HEK293T (cell line): Measurements from ENCODE around the gene SUGCT.
"Not testable (repeated sequence)": the region's sequence is repeated elsewhere in the genome, so short reads cannot be mapped to it uniquely, and the experiment has no call there.

Source experiments
- BHLHE40 ChIP-seq: fragments of 450-650 bp; IDR thresholded peaks from 2 replicates; pipeline ENCODE4 v1.6.1; 2016; ENCODE audit warnings: mild to moderate bottlenecking, moderate library complexity, borderline replicate concordance
- CTBP1 ChIP-seq: fragments of 450-650 bp; IDR thresholded peaks from 2 replicates; pipeline ENCODE4 v1.6.1; 2016; ENCODE audit warnings: borderline replicate concordance
- ELF4 ChIP-seq: fragments of 450-650 bp; IDR thresholded peaks from 2 replicates; pipeline ENCODE4 v1.6.1; 2017; ENCODE audit warnings: antibody characterized with exemption
- FOXA1 ChIP-seq: fragments of 450-650 bp; IDR thresholded peaks from 2 replicates; pipeline ENCODE4 v1.6.1; 2016; ENCODE audit warnings: mild to moderate bottlenecking
- HDGF ChIP-seq: fragments of 450-650 bp; IDR thresholded peaks from 2 replicates; pipeline ENCODE4 v1.6.1; 2017; ENCODE audit warnings: antibody characterized with exemption, borderline replicate concordance
- SP1 ChIP-seq: fragments of 450-650 bp; IDR thresholded peaks from 2 replicates; pipeline ENCODE4 v1.6.1; 2017
- ZNF384 ChIP-seq: fragments of 450-650 bp; IDR thresholded peaks from 2 replicates; pipeline ENCODE4 v1.6.1; 2016

- not testable (repeated sequence) for TF ChIP-seq SP1, ELF4, ZNF384, CTBP1, BHLHE40, HDGF, FOXA1
Observed at GRCh38 chr7:40218612-40219011, 83.8 kb downstream of the SUGCT start.
